ENCODE measurements around the gene ARHGEF19.

DNA sequence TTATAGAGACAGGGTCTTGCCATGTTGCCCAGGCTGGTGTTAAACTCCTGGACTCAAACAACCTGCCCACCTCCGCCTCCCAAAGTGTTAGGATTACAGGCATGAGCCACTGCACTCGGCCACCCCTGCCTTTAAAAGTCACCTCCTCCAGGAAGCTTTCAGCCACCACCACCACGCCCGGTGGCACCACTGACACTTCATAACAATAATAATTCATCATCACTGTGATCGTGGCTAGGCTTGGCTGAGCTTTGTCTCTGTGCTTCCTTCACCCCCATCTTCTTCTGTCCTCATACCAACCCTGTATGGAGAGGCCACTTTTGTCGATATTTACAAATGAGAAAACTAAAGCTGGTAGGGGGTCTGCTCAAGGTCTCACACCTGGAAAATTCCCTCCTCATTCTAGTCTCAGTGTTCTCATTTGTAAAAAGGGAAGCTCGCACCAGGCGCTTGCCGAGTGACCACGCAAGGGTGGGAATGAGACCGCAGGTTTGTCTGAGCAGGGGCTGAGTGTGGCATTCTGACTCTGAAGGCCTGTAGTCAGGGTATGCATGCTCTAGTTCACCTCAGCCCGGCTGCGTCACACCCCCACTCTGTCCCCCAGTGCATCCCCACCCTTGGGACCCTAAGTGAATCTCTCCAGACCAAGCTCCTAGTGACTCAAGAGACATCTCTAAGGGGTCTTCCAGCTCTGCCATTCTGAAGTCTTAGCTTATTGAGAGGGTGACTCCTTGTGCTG, 43.7 kb downstream of the ARHGEF19 start:
- TF ChIP-seq EZH2phosphoT487 (IDR thresholded peaks at IDR 0.05; ENCODE audit: low read depth, severe bottlenecking, unreplicated experiment) (no peak), CTCF (IDR thresholded peaks at IDR 0.05; ENCODE audit: poor library complexity) (no peak), EZH2 (IDR thresholded peaks at IDR 0.05; ENCODE audit: borderline replicate concordance) (no peak)
